ENCODE results near the gene ASIC4. TPM values are rescaled to one million over a fixed set of nuclear protein-coding genes. Genes with fewer than 3 reads are reported as not detected.

ASIC4 gene
- total RNA-seq, 3 donors from 2014 or later (not counting 1 experiment from before 2014, with no cell fraction given): 0.12 to 0.20 TPM; not detected in 1

- peaks cover 25 to 34% of the 10 kb centered on the region in 2 donors for H3K27me3 Mint-ChIP-seq (ENCODE audit: low read depth in 2 of 2)
These were observed 52.4 kb downstream of the ASIC4 start for GRCh38 chr2:219566640-219567039.

GRCh38 chr2:219567131-219567530 is 52.8 kb downstream of the ASIC4 start:
- no peak overlapping the region for H3K4me3 Mint-ChIP-seq
- H3K36me3 Mint-ChIP-seq: no peaks in the 10 kb centered on the region
- DNase-seq (no peak), ATAC-seq (no peak)
- peaks cover 9% of the 10 kb centered on the region for H3K27me3 ChIP-seq (ENCODE audit: control insufficient read depth, insufficient read depth, low read length)
- H3K4me3 ChIP-seq (ENCODE audit: low read length): no peak overlapping the region
- no peak overlapping the region for H3K27ac ChIP-seq (ENCODE audit: low read length)
- no peaks in the 10 kb centered on the region for H3K4me1 Mint-ChIP-seq
- intact Hi-C loops (cut with micrococcal nuclease): no loop called here
- peaks cover 7% of the 10 kb centered on the region for H3K4me1 ChIP-seq (ENCODE audit: control insufficient read depth, insufficient read depth, low read length)
- WGBS (ENCODE audit: insufficient coverage): 94% methylated on average over 18 of the region's 18 CpGs
- H3K9me3 ChIP-seq (ENCODE audit: control insufficient read depth, insufficient read depth, low read length): no peaks in the 10 kb centered on the region
- H3K36me3 ChIP-seq (ENCODE audit: control insufficient read depth, insufficient read depth, low read length): no peaks in the 10 kb centered on the region
- no peak overlapping the region for H3K27ac Mint-ChIP-seq
- peaks cover 30 to 39% of the 10 kb centered on the region in 2 donors for H3K27me3 Mint-ChIP-seq (ENCODE audit: low read depth in 2 of 2)
- no peak for TF ChIP-seq CTCF (IDR thresholded peaks at IDR 0.05)
- H3K9me3 Mint-ChIP-seq: no peaks in the 10 kb centered on the region

More at GRCh38 chr2:219566640-219567039, 52.4 kb downstream of the ASIC4 start:
- intact Hi-C loops (cut with micrococcal nuclease): no loop called here
- Mint-ChIP-seq H3K4me3 (no peak overlapping the region), H3K27ac (no peak overlapping the region), H3K9me3 (no peaks in the 10 kb centered on the region), H3K36me3 (no peaks in the 10 kb centered on the region), H3K4me1 (no peaks in the 10 kb centered on the region)
- TF ChIP-seq CTCF (IDR thresholded peaks at IDR 0.05): no peak
- H3K4me1 ChIP-seq (ENCODE audit: control insufficient read depth, insufficient read depth, low read length): peaks cover 6% of the 10 kb centered on the region
- no peak overlapping the region for H3K4me3 ChIP-seq (ENCODE audit: low read length)
- 85% methylated on average over 11 of the region's 11 CpGs for WGBS (ENCODE audit: insufficient coverage)
- H3K36me3 ChIP-seq (ENCODE audit: control insufficient read depth, insufficient read depth, low read length): no peaks in the 10 kb centered on the region
- H3K9me3 ChIP-seq (ENCODE audit: control insufficient read depth, insufficient read depth, low read length): no peaks in the 10 kb centered on the region
- no peak overlapping the region for H3K27ac ChIP-seq (ENCODE audit: low read length)
- H3K27me3 ChIP-seq (ENCODE audit: control insufficient read depth, insufficient read depth, low read length): peaks cover 9% of the 10 kb centered on the region
- DNase-seq: no peak
- ATAC-seq: no peak

- H3K9me3 Mint-ChIP-seq: no peaks in the 10 kb centered on the region
- H3K4me3 ChIP-seq (ENCODE audit: low read length): no peak overlapping the region
- H3K9me3 ChIP-seq (ENCODE audit: control insufficient read depth, insufficient read depth, low read length): no peaks in the 10 kb centered on the region
- no peaks in the 10 kb centered on the region for H3K36me3 Mint-ChIP-seq
- no peak for TF ChIP-seq CTCF (IDR thresholded peaks at IDR 0.05)
- DNase-seq (no peak), ATAC-seq (no peak)
- no peak overlapping the region for H3K27ac Mint-ChIP-seq
- 95% methylated on average over 35 of the region's 35 CpGs for WGBS (ENCODE audit: insufficient coverage)
- no peak overlapping the region for H3K27ac ChIP-seq (ENCODE audit: low read length)
- intact Hi-C loops (cut with micrococcal nuclease): no loop called here
- H3K4me1 Mint-ChIP-seq: no peaks in the 10 kb centered on the region
- peaks cover 11% of the 10 kb centered on the region for H3K27me3 ChIP-seq (ENCODE audit: control insufficient read depth, insufficient read depth, low read length)
- peaks cover 7% of the 10 kb centered on the region for H3K4me1 ChIP-seq (ENCODE audit: control insufficient read depth, insufficient read depth, low read length)
- peaks cover 29 to 43% of the 10 kb centered on the region in 2 donors for H3K27me3 Mint-ChIP-seq (ENCODE audit: low read depth in 2 of 2)
- H3K36me3 ChIP-seq (ENCODE audit: control insufficient read depth, insufficient read depth, low read length): no peaks in the 10 kb centered on the region
- H3K4me3 Mint-ChIP-seq: no peak overlapping the region
These were observed 53.6 kb downstream of the ASIC4 start for GRCh38 chr2:219567791-219568361.

GRCh38 chr2:219569041-219569440 is 54.8 kb downstream of the ASIC4 start:
- ATAC-seq: no peak
- intact Hi-C loops (cut with micrococcal nuclease): no loop called here
- Histone ChIP-seq H3K4me3 (ENCODE audit: low read length) (no peak overlapping the region), H3K9me3 (ENCODE audit: control insufficient read depth, insufficient read depth, low read length) (no peaks in the 10 kb centered on the region), H3K4me1 (ENCODE audit: control insufficient read depth, insufficient read depth, low read length) (peaks cover 7% of the 10 kb centered on the region), H3K36me3 (ENCODE audit: control insufficient read depth, insufficient read depth, low read length) (no peaks in the 10 kb centered on the region), H3K27me3 (ENCODE audit: control insufficient read depth, insufficient read depth, low read length) (peaks cover 11% of the 10 kb centered on the region), H3K27ac (ENCODE audit: low read length) (no peak overlapping the region)
- Mint-ChIP-seq H3K9me3 (no peaks in the 10 kb centered on the region), H3K27me3 (ENCODE audit: low read depth in 2 of 2) (peaks cover 31 to 50% of the 10 kb centered on the region in 2 donors), H3K4me1 (no peaks in the 10 kb centered on the region), H3K4me3 (no peak overlapping the region), H3K36me3 (no peaks in the 10 kb centered on the region), H3K27ac (no peak overlapping the region)
- WGBS (ENCODE audit: insufficient coverage): 90% methylated on average over 4 of the region's 6 CpGs
- no peak for DNase-seq
- TF ChIP-seq CTCF (IDR thresholded peaks at IDR 0.05): no peak
